Measurements from ENCODE around the gene PNMT. TPM values are rescaled to one million over a fixed set of nuclear protein-coding genes. Genes with fewer than 3 reads are reported as not detected.

The PNMT gene
- total RNA-seq, 1 experiment from 2014 or later, result not detected

DNA sequence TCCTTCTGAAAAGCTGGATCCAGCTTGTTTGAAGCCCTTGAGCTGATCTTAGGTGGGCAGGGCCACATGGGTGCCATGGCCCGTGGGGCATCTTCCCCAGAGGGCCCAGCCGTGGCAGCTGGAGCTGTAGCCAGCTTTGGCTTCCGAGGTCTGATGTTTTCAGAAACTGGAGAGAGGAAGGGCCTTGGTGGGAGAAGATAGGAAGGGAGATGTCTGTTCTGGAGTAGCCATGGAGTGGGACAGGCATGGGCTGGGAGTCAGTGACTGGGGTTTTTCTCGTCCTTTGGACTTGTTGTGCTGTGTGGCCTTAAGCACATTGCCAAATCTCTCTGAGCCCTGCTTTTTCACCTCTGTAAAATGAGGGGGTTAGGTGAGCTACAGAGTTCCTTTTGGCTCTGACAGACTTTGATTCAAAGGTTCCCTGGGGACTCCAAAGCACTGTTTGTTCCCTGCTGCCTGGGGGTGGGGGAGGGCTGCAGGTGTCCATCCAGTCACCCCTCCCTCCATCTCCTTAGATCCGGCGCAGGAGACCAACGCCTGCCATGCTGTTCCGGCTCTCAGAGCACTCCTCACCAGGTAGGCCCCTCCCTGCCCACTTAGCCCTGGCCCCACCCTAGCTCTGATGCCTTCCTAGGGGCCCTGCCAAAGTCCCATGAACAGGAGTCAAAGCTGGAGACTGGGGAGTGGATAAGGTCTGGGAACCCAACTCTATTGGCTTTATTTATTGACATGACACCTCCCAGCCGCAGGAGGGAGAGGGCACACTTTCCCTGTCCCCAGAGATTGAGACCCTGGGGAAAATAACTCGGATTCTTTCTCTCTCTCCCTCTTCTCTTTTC lies 39.4 kb upstream of the PNMT start:
- peaks cover 9% of the 10 kb centered on the region; the same call in 1 of the 2 replicates for H3K27me3 ChIP-seq
- no peak overlapping the region for H3K4me3 ChIP-seq
- H3K9me3 ChIP-seq, result no peaks in the 10 kb centered on the region
- H3K36me3 ChIP-seq, result no peaks in the 10 kb centered on the region
- DNase-seq, result no peak

DNA sequence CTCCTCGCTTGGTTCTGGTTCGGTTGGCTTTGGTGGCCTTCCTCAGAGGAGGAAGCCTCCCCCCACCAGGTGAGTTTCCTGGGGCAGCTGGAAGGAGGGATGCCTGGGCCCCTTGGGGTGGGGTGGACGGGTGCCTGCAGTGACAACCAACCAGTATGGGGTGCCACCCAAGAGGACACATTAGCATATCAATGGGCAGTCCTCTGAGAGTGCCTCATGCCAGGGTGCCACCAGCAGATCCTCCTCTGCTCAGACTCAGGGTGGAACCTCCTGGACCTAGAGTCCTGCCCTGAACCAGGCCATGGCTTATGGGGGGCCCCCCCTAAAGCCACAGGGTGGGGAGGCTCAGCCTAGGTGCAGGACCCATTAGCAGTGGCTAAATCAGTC lies 38.8 kb upstream of the PNMT start:
- Histone ChIP-seq H3K4me3 (no peak overlapping the region), H3K36me3 (no peaks in the 10 kb centered on the region), H3K27me3 (peaks cover 9% of the 10 kb centered on the region; the same call in 1 of the 2 replicates), H3K9me3 (no peaks in the 10 kb centered on the region)
- no peak for DNase-seq

DNA sequence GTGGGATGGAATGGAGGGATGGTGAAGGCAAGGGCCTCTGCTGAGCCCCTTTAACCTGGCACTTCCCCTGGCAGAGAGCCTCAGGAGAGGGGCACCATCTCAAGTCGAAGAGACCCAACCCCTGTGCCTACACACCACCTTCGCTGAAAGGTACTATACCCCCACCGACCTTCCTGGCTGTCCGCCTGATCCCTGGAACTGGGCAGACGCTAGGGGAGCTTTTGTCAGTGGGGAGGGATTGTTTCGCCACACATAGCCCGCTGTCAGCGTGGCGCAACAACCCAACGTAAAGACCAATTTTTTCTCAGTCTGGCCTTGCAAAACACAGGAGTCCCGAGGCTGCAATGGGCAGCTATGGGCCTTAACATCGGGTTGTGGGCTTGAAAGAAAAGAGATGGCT lies 38.4 kb upstream of the PNMT start:
- Histone ChIP-seq H3K4me3 (no peak overlapping the region), H3K9me3 (no peaks in the 10 kb centered on the region), H3K27me3 (peaks cover 9% of the 10 kb centered on the region; the same call in 1 of the 2 replicates), H3K36me3 (no peaks in the 10 kb centered on the region)
- DNase-seq, result no peak

DNA sequence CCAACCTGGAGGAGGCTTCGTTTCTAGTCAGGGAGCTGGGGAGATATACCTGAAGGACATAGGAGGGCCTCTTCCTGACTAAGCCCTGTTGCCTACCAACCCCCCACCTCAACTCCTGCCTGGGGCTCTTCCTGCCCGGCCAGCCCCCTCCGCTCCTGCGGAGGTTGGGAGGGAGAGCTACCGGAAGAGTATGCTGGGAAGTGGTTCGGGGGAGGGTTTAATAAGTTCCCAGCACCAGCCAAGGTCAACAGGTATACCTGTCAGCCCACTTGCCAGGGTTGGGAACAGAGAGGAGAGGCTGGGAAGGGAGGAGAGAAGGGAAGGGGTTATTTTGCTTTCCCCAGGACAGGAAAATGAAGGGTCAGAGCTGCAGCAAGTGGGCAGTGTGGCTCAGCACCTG lies 36.9 kb upstream of the PNMT start:
- H3K9me3 ChIP-seq, result no peaks in the 10 kb centered on the region
- peaks cover 9% of the 10 kb centered on the region; the same call in 1 of the 2 replicates for H3K27me3 ChIP-seq
- DNase-seq, result no peak
- H3K4me3 ChIP-seq, result no peak overlapping the region
- H3K36me3 ChIP-seq, result no peaks in the 10 kb centered on the region

DNA sequence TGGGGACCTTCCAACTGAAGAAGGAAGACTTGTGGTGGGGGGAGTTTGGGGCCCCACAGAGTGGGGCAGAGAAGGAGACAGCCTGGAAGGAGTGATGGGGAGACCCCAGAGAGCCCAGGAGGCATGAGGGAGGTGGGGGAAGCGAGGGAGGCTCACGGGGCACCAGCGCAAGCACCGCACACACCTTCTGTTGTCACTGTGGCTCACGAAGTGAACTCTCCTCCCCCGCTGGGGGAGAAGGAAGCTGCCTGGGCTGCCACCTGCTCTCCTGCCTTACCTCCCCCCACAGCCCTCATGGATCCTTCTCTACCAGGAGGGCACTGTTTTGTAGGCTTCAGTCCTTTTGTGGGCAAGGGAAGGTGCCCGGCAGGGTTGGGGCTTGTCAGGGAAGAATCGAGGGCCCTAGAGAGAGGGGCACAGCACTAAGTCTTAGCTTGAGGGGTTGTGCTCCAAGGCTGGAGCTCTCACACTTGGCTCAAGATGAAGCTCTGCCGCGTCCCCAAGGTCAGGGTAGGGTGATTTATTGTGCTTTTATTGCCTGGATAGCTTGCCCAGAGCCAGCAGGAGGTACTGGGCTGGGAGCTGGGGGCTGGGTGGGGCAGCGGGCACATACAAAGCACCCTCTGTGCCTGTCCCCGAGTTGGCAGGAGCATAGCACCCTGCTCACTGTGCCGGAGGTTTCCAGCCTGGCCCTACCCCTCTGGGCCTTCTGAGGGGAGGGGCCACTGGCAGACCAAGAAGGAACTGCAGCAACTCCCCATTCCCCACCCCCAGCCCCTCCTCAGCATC lies 35.9 kb upstream of the PNMT start:
- H3K9me3 ChIP-seq, result no peaks in the 10 kb centered on the region
- no peak for DNase-seq
- no peak overlapping the region for H3K4me3 ChIP-seq
- H3K27me3 ChIP-seq, result peaks cover under 1% of the 10 kb centered on the region; the same call in 1 of the 2 replicates
- H3K36me3 ChIP-seq, result no peaks in the 10 kb centered on the region

DNA sequence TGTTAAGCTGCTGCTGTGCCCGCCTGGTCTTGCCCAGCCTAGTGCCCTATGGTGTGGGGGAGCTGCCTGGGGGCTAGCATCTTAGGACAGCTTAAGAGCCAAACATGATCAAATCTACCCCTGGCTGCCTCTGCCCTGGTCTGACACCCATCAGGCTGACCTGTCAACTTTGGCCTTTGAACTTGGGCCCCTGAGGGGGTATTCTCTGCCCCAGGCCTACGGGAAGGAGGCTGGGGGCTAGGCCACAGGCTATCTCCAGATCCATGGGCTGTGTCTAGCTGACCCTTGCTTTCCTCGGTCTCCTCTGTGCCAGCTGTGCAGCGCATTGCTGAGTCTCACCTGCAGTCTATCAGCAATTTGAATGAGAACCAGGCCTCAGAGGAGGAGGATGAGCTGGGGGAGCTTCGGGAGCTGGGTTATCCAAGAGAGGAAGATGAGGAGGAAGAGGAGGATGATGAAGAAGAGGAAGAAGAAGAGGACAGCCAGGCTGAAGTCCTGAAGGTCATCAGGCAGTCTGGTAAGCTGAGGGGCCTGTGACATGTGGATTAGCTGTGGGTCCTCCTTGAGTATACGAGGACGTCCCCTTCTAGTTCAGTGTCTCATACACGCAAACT lies 34.6 kb upstream of the PNMT start:
- no peaks in the 10 kb centered on the region for H3K27me3 ChIP-seq
- no peak for DNase-seq
- no peaks in the 10 kb centered on the region; the same call in 1 of the 2 replicates for H3K36me3 ChIP-seq
- no peak overlapping the region for H3K4me3 ChIP-seq
- H3K9me3 ChIP-seq, result no peaks in the 10 kb centered on the region

DNA sequence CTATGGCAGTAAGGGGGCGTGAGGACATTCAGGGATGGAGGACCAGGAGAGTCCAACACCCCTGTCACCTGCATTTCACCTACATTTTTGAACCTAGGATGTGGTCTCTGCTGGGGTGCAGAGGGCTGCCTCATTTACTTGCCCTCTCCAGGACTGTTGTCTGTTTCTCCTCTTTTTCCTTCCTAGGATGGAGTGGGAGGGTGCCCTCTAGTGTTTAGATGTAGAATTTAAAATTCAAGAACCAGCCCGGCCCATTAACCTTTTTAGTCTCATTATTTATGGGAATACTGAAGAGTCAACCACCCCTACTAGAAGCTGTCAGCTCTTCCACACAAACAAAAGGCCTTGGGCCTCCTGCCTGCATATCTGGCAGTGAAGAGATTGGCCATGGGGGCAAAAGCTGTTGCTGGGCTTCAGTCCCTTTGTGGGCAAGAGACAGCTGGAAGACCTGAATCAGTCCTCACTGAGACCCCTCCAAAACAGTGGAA lies 33.8 kb upstream of the PNMT start:
- Histone ChIP-seq H3K4me3 (no peak overlapping the region), H3K9me3 (no peaks in the 10 kb centered on the region), H3K27me3 (no peaks in the 10 kb centered on the region), H3K36me3 (no peaks in the 10 kb centered on the region; the same call in 1 of the 2 replicates)
- no peak for DNase-seq

DNA sequence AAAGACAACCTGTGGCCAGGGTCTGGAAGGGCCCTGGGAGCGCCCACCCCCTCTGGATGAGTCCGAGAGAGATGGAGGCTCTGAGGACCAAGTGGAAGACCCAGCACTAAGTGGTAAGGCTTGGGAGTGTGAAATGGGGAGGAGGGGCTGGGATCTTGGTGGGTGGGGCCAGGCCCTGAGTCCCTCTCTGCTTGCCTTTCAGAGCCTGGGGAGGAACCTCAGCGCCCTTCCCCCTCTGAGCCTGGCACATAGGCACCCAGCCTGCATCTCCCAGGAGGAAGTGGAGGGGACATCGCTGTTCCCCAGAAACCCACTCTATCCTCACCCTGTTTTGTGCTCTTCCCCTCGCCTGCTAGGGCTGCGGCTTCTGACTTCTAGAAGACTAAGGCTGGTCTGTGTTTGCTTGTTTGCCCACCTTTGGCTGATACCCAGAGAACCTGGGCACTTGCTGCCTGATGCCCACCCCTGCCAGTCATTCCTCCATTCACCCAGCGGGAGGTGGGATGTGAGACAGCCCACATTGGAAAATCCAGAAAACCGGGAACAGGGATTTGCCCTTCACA lies 32.6 kb upstream of the PNMT start:
- DNase-seq, result no peak
- H3K9me3 ChIP-seq, result no peaks in the 10 kb centered on the region
- H3K36me3 ChIP-seq, result peaks cover 3% of the 10 kb centered on the region; the same call in 1 of the 2 replicates
- no peak overlapping the region for H3K4me3 ChIP-seq
- no peaks in the 10 kb centered on the region for H3K27me3 ChIP-seq

DNA sequence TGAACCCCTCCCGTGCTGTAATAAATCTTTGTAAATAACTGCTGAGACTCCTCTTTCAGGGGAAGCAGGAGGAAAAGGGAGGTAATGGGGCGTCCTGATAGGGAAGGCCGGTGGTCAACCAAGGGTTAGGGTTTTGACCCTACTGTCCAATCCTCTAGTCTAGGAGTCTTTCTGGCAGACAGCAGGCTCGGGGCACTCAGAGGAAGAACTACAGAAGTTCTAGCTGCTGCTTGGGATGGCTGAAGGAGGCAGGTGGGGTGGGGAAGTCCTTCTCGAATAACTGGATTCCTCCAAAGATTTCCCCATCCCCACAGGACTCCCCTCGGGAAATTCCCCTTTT lies 31.7 kb upstream of the PNMT start:
- H3K9me3 ChIP-seq, result no peaks in the 10 kb centered on the region
- H3K27me3 ChIP-seq, result no peaks in the 10 kb centered on the region
- peak overlapping the region; percentile 76 for H3K4me3 ChIP-seq
- DNase-seq, result no peak
- peaks cover 3% of the 10 kb centered on the region; the same call in 1 of the 2 replicates for H3K36me3 ChIP-seq

DNA sequence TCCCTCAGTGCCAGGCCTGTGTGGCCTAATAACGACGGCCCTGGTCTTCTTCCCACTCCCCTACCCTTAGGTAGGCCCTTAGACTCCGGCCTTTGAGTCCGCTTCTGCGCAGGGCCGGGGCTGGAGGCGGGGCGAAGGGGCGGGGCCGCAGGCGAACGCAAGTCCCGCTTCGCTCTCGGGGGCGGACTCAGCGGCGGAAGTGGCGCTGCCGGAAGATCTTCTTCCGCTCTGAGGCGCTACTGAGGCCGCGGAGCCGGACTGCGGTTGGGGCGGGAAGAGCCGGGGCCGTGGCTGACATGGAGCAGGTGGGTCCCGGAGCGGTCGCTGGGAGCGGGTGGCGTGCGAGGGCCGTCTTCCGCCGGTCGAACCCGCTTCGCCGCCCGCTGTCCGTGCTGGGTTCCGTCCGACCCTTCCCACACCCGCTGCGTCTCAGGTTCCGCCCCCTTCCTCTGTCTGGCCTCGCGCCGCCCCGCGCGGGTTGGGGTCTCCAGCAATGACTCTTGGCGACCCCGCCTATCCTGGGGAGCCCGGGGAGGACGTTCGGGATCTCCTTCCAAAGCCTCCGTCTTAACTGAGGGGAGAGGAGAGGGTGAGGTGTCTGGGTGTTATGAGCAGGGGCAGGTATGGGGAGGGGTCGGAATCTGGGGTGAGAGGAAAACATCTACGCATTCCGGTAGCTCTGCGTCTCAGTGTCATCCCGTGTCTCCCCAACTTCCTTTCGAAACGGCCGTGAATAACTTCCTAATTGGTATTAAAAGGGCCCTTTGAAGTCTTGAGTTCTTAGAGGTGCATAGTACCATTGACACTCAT lies 31.1 kb upstream of the PNMT start, which contains the start of gene STARD3:
STARD3 (plus strand) TSS at position 218 of the 810 bp plus-strand sequence. CDS start 16,388 bp downstream, outside the sequence.
- peak; percentile 95 for DNase-seq
- Histone ChIP-seq H3K9me3 (no peaks in the 10 kb centered on the region), H3K36me3 (peaks cover 3% of the 10 kb centered on the region; the same call in 1 of the 2 replicates), H3K4me3 (peak within 1 kb of the TSS; percentile 76), H3K27me3 (no peaks in the 10 kb centered on the region)

DNA sequence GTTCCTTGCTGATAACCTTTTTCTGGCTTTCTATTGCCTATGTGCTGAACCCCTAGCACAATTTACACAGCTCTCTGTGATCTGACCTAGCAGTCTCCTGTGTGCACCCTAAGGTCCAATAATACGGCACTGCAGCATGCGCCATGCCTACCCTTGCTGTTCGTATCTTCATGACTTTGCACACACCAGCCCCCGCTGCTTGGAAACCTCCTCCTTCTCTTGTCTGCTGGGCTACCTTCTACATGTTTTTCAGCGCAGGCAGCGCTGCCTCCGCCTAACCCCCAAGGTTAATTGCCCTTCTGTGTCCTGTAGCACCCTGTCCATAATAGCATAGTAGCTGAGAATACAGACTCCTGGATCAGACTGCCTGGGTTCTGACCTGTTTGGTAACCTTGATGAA lies 29.9 kb upstream of the PNMT start:
- DNase-seq, result no peak
- H3K4me3 ChIP-seq, result peak overlapping the region; percentile 76

DNA sequence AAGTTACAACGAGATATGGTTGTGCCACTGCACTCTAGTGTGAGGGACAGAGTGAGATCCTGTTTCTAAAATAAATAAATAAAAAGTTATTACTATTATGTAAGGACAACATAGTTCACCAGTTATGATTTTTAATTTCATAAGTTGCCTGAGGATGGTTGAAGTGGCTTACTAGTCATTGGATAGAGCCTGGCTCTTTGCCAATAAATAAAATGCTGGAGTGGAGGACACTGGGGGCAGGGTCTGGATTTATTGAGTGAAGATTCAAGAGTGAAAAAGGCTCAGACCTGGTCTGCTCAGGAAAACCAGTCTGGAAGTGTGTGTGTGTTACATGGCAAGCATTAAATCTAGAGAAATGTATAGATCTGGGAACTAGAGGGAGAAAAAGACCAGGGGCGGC lies 29.2 kb upstream of the PNMT start:
- Histone ChIP-seq H3K9me3 (no peaks in the 10 kb centered on the region), H3K36me3 (peaks cover 3% of the 10 kb centered on the region; the same call in 1 of the 2 replicates), H3K4me3 (no peak overlapping the region), H3K27me3 (no peaks in the 10 kb centered on the region)
- no peak for DNase-seq

More for the DNA sequence above, 29.9 kb upstream of the PNMT start:
- no peaks in the 10 kb centered on the region for H3K27me3 ChIP-seq
- H3K9me3 ChIP-seq, result no peaks in the 10 kb centered on the region
- peaks cover 3% of the 10 kb centered on the region; the same call in 1 of the 2 replicates for H3K36me3 ChIP-seq

DNA sequence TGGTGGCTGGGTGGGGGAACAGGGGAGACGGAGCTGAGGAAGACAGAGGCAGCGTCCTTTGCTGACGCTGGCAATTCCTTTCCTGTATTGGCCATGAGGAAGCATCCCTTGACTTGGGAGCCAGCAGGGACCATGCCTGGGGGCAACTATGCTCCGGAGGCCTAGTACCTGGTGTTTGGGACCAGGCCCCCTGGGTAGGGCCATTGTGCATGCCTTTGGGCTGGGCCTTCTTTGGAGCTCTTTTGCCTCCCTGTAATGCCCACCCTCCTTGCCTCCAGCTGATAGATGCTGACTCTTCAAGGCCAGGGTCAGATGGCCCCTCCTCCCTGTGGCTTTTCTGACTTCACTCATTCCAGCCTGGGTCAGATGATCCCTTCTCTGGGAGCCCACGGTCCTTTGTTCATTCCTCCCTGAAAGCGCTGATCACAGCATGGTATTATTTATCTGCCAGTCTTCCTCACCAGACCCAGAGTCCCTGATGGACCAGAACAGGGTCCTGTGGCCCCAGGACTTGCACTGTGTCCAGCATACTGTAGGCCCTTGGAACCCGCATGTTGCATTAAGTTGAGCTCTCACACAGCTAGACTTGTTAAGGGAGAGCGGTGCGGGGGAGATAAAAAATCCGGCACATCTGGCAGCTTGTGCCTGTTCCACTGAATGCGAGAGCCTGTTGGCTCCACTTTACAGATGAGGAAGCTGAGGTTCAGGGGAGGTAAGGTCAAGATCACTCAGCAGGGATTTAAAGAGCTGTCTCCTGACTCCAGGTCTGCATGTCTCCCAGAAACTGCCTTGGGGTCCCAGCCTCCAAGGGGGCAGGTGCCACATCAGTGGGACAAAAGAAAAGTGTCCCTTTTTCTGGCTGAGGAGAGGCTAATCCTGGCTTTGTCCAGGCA lies 28.4 kb upstream of the PNMT start:
- Histone ChIP-seq H3K4me3 (no peak overlapping the region), H3K27me3 (no peaks in the 10 kb centered on the region), H3K9me3 (no peaks in the 10 kb centered on the region), H3K36me3 (peaks cover 3% of the 10 kb centered on the region; the same call in 1 of the 2 replicates)
- no peak for DNase-seq

DNA sequence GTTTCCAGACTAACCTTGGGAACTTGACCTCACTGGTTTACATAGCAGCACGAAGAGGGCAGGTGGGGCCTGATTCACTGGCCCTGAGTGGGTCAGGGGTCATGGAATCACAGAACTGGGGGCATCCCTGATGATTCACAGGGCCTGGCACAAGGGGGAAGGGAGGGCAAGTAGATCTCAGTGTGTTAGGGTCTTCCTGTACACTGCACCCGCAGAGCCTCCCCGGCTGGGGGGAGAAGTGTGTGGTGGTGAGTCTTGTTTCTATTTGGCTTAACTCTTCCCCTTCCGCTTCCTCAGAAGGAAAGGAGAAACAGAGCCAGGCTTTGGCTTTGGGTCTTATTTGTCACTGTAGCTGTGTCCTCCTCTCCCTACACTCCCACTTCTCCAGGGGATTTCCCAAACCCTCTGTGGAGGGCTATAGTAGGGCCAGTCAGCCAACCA lies 27.6 kb upstream of the PNMT start:
- no peak for DNase-seq
- Histone ChIP-seq H3K9me3 (no peaks in the 10 kb centered on the region), H3K36me3 (peaks cover 3% of the 10 kb centered on the region; the same call in 1 of the 2 replicates), H3K27me3 (no peaks in the 10 kb centered on the region), H3K4me3 (no peak overlapping the region)

DNA sequence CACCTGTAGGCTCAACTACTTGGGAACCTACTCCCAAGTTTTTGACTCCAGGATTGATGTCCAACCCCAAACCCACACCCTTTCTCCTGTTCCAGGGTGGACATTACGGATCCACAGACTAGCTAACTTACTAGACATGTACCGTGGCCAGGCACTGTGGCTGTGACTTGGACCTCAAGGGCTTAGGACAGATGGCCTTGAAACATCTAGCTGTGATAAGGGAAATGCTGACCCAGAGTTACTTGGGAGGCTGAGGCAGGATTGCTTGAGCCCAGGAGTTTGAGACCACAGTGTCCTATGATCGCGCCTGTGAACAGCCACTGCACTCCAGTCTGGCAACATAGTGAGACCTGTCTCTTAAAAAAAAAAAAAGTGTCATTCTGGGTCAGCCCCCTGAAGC lies 27.2 kb upstream of the PNMT start:
- H3K27me3 ChIP-seq, result no peaks in the 10 kb centered on the region
- H3K9me3 ChIP-seq, result no peaks in the 10 kb centered on the region
- H3K4me3 ChIP-seq, result no peak overlapping the region
- peaks cover 3% of the 10 kb centered on the region; the same call in 1 of the 2 replicates for H3K36me3 ChIP-seq
- DNase-seq, result no peak

All from MG63 (cell line).